Measurements from ENCODE around the gene TLCD2. TPM values are rescaled to one million over a fixed set of nuclear protein-coding genes. Genes with fewer than 3 reads are reported as not detected.
A peak's percentile ranks its signal among the peaks of the same experiment; 100 is the strongest.
"Not testable (repeated sequence)": the region's sequence is repeated elsewhere in the genome, so short reads cannot be mapped to it uniquely, and the experiment has no call there.

The TLCD2 gene
- total RNA-seq, 5 donors from 2014 or later (not counting 1 experiment from before 2014, with no cell fraction given), result 0.25 to 0.82 (median 0.59) TPM

GRCh38 chr17:1684378-1685189, 25.6 kb downstream of the TLCD2 start, which contains the start of gene PRPF8:
Gene PRPF8 (minus strand): TSS chr17:1684867. CDS start chr17:1684571, 296 bp downstream.
- Mint-ChIP-seq H3K27me3 (no peaks in the 10 kb centered on the region), H3K4me3 (peak within 1 kb of the TSS; percentile 97 to 99 (median 99)), H3K36me3 (peaks cover 45% of the 10 kb centered on the region), H3K27ac (peak within 1 kb of the TSS; percentile 100), H3K9me3 (no peaks in the 10 kb centered on the region), H3K4me1 (peaks cover 46 to 52% (median 49%) of the 10 kb centered on the region in 3 donors)
- H3K9me3 ChIP-seq, result no peaks in the 10 kb centered on the region
- ATAC-seq (replicated peaks in 1 of 4) (peak; percentile 98 to 99 (median 99)), DNase-seq (peak; percentile 94 to 99 (median 97))
- CTCF ChIA-PET, result interaction anchor here in 1 of 2 donors (0.6 to 1.4 kb wide), 4 partner anchors 22 to 331 kb away, joined by 4 to 7 read pairs (median 6); no protein-coding TSS in a partner anchor
- WGBS (ENCODE audit: insufficient coverage), result under 1% methylated on average over 71 of the region's 72 CpGs
- H3K4me3 ChIP-seq (ENCODE audit: control insufficient read depth in 1 of 2, extremely low read depth in 1 of 2, low read length in 1 of 2), result peak within 1 kb of the TSS; percentile 91 to 92
- peaks cover 6 to 40% of the 10 kb centered on the region in 2 donors for H3K36me3 ChIP-seq (ENCODE audit: control insufficient read depth in 2 of 2, extremely low read depth in 1 of 2, insufficient read depth in 1 of 2, low read length in 1 of 2)
- peaks cover 9 to 29% of the 10 kb centered on the region in 2 experiments for H3K4me1 ChIP-seq (ENCODE audit: control insufficient read depth in 1 of 2, extremely low read depth in 1 of 2, insufficient read depth in 2 of 2, low read length in 2 of 2)
- POLR2A ChIA-PET, result interaction anchor here in 1 of 2 donors (1.3 to 1.7 kb wide), 2 partner anchors 15 to 32 kb away, joined by 4 to 14 read pairs; no protein-coding TSS in a partner anchor
- no peaks in the 10 kb centered on the region for H3K27me3 ChIP-seq (replicated peaks in 1 of 2; ENCODE audit: control insufficient read depth in 2 of 2, extremely low read depth in 1 of 2, insufficient read depth in 2 of 2, low read length in 1 of 2)
- peak within 1 kb of the TSS; percentile 94 for H3K27ac ChIP-seq (ENCODE audit: low read length)

GRCh38 chr17:1683459-1683858, 26.7 kb downstream of the TLCD2 start:
- no peaks in the 10 kb centered on the region for H3K9me3 ChIP-seq
- 92% methylated on average over 2 of the region's 5 CpGs for WGBS (ENCODE audit: insufficient coverage)
- peak overlapping the region; percentile 94 for H3K27ac ChIP-seq (ENCODE audit: low read length)
- peak overlapping the region; percentile 100 for H3K27ac Mint-ChIP-seq
- peaks cover 46 to 54% (median 51%) of the 10 kb centered on the region in 3 donors for H3K4me1 Mint-ChIP-seq
- no peaks in the 10 kb centered on the region for H3K9me3 Mint-ChIP-seq
- H3K27me3 ChIP-seq (replicated peaks in 1 of 2; ENCODE audit: control insufficient read depth in 2 of 2, extremely low read depth in 1 of 2, insufficient read depth in 2 of 2, low read length in 1 of 2), result no peaks in the 10 kb centered on the region
- peaks cover 9 to 29% of the 10 kb centered on the region in 2 experiments for H3K4me1 ChIP-seq (ENCODE audit: control insufficient read depth in 1 of 2, extremely low read depth in 1 of 2, insufficient read depth in 2 of 2, low read length in 2 of 2)
- no peak for DNase-seq
- ATAC-seq (replicated peaks in 1 of 4), result no peak
- ChIA-PET CTCF (interaction anchor here in 1 of 2 donors (0.7 to 1.2 kb wide), 5 partner anchors 20 to 632 kb away, joined by 3 to 7 read pairs (median 3); no protein-coding TSS in a partner anchor), POLR2A (interaction anchor here (0.7 to 1.7 kb wide), 4 partner anchors 14 to 435 kb away, joined by 3 to 14 read pairs (median 4); no protein-coding TSS in a partner anchor)
- H3K27me3 Mint-ChIP-seq, result no peaks in the 10 kb centered on the region
- H3K36me3 ChIP-seq (ENCODE audit: control insufficient read depth in 2 of 2, extremely low read depth in 1 of 2, insufficient read depth in 1 of 2, low read length in 1 of 2), result peaks cover 13 to 51% of the 10 kb centered on the region in 2 donors
- peak overlapping the region; percentile 97 to 99 (median 99) for H3K4me3 Mint-ChIP-seq
- peaks cover 50% of the 10 kb centered on the region for H3K36me3 Mint-ChIP-seq
- peak overlapping the region; percentile 91 to 92 for H3K4me3 ChIP-seq (ENCODE audit: control insufficient read depth in 1 of 2, extremely low read depth in 1 of 2, low read length in 1 of 2)

GRCh38 chr17:1676401-1676800, 33.8 kb downstream of the TLCD2 start:
- Histone ChIP-seq H3K4me3 (ENCODE audit: control insufficient read depth in 1 of 2, extremely low read depth in 1 of 2, low read length in 1 of 2) (no peak overlapping the region), H3K27ac (ENCODE audit: low read length) (no peak overlapping the region), H3K4me1 (ENCODE audit: control insufficient read depth in 1 of 2, extremely low read depth in 1 of 2, insufficient read depth in 2 of 2, low read length in 2 of 2) (peaks cover 0 to 9% of the 10 kb centered on the region in 2 experiments), H3K27me3 (replicated peaks in 1 of 2; ENCODE audit: control insufficient read depth in 2 of 2, extremely low read depth in 1 of 2, insufficient read depth in 2 of 2, low read length in 1 of 2) (no peaks in the 10 kb centered on the region), H3K36me3 (ENCODE audit: control insufficient read depth in 2 of 2, extremely low read depth in 1 of 2, insufficient read depth in 1 of 2, low read length in 1 of 2) (peaks cover 24 to 96% of the 10 kb centered on the region in 2 donors), H3K9me3 (no peaks in the 10 kb centered on the region)
- peaks cover 25 to 32% (median 28%) of the 10 kb centered on the region in 3 donors for H3K4me1 Mint-ChIP-seq
- H3K27me3 Mint-ChIP-seq, result no peaks in the 10 kb centered on the region
- no peak for DNase-seq
- ChIA-PET POLR2A (no interaction called here), CTCF (interaction anchor here in 1 of 2 donors (0.6 kb wide), 1 partner anchor 23 kb away, joined by 3 read pairs; no protein-coding TSS in a partner anchor)
- no peak for ATAC-seq (replicated peaks in 1 of 4)
- 97% methylated on average over 13 of the region's 13 CpGs for WGBS (ENCODE audit: insufficient coverage)
- peaks cover 67% of the 10 kb centered on the region for H3K36me3 Mint-ChIP-seq
- H3K9me3 Mint-ChIP-seq, result no peaks in the 10 kb centered on the region
- H3K27ac Mint-ChIP-seq, result no peak overlapping the region
- H3K4me3 Mint-ChIP-seq, result no peak overlapping the region

GRCh38 chr17:1673041-1673785, 37.0 kb downstream of the TLCD2 start:
- Histone ChIP-seq H3K27ac (ENCODE audit: low read length) (peak overlapping the region; percentile 4), H3K4me3 (ENCODE audit: control insufficient read depth in 1 of 2, extremely low read depth in 1 of 2, low read length in 1 of 2) (no peak overlapping the region), H3K9me3 (no peaks in the 10 kb centered on the region), H3K36me3 (ENCODE audit: control insufficient read depth in 2 of 2, extremely low read depth in 1 of 2, insufficient read depth in 1 of 2, low read length in 1 of 2) (peaks cover 24 to 95% of the 10 kb centered on the region in 2 donors), H3K4me1 (ENCODE audit: control insufficient read depth in 1 of 2, extremely low read depth in 1 of 2, insufficient read depth in 2 of 2, low read length in 2 of 2) (peaks cover 0 to 9% of the 10 kb centered on the region in 2 experiments), H3K27me3 (replicated peaks in 1 of 2; ENCODE audit: control insufficient read depth in 2 of 2, extremely low read depth in 1 of 2, insufficient read depth in 2 of 2, low read length in 1 of 2) (no peaks in the 10 kb centered on the region)
- no peak overlapping the region for H3K4me3 Mint-ChIP-seq
- POLR2A ChIA-PET, result no interaction called here
- peak in 3 of 4 experiments; percentile 16 to 41 (median 22) for ATAC-seq (replicated peaks in 1 of 4)
- WGBS (ENCODE audit: insufficient coverage), result 82% methylated on average over 26 of the region's 26 CpGs
- H3K27me3 Mint-ChIP-seq, result no peaks in the 10 kb centered on the region
- H3K9me3 Mint-ChIP-seq, result no peaks in the 10 kb centered on the region
- DNase-seq, result peak in 9 of 35 experiments; percentile 3 to 31 (median 17)
- peaks cover 63% of the 10 kb centered on the region for H3K36me3 Mint-ChIP-seq
- CTCF ChIA-PET, result interaction anchor here (0.5 to 1.0 kb wide), 3 partner anchors 25 to 43 kb away, joined by 3 to 5 read pairs (median 3); no protein-coding TSS in a partner anchor
- H3K27ac Mint-ChIP-seq, result peak overlapping the region; percentile 45
- peaks cover 24 to 47% (median 35%) of the 10 kb centered on the region in 3 donors for H3K4me1 Mint-ChIP-seq

- DNase-seq; H3K9me3 ChIP-seq; H3K9me3 Mint-ChIP-seq; H3K27ac Mint-ChIP-seq; H3K27ac ChIP-seq (ENCODE audit: low read length); H3K4me3 ChIP-seq (ENCODE audit: control insufficient read depth in 1 of 2, extremely low read depth in 1 of 2, low read length in 1 of 2); H3K27me3 Mint-ChIP-seq; H3K4me1 ChIP-seq (ENCODE audit: control insufficient read depth in 1 of 2, extremely low read depth in 1 of 2, insufficient read depth in 2 of 2, low read length in 2 of 2); ATAC-seq (replicated peaks in 1 of 4); H3K27me3 ChIP-seq (replicated peaks in 1 of 2; ENCODE audit: control insufficient read depth in 2 of 2, extremely low read depth in 1 of 2, insufficient read depth in 2 of 2, low read length in 1 of 2); H3K4me3 Mint-ChIP-seq; POLR2A ChIA-PET: not testable (repeated sequence)
- no CpG with 5 or more reads among the region's 5 CpGs for WGBS (ENCODE audit: insufficient coverage)
- Mint-ChIP-seq H3K4me1 (peaks cover 6 to 22% (median 13%) of the 10 kb centered on the region in 3 donors), H3K36me3 (peaks cover 46% of the 10 kb centered on the region)
- peaks cover 9 to 76% of the 10 kb centered on the region in 2 donors for H3K36me3 ChIP-seq (ENCODE audit: control insufficient read depth in 2 of 2, extremely low read depth in 1 of 2, insufficient read depth in 1 of 2, low read length in 1 of 2)
- CTCF ChIA-PET, result interaction anchor here (0.7 kb wide), 2 partner anchors 15 to 36 kb away, joined by 7 to 14 read pairs; no protein-coding TSS in a partner anchor
These were observed 46.2 kb downstream of the TLCD2 start for GRCh38 chr17:1663934-1664333.

GRCh38 chr17:1661045-1661444, 49.1 kb downstream of the TLCD2 start:
- H3K36me3 Mint-ChIP-seq, result peaks cover 55% of the 10 kb centered on the region
- no peaks in the 10 kb centered on the region for H3K27me3 Mint-ChIP-seq
- no peaks in the 10 kb centered on the region for H3K27me3 ChIP-seq (replicated peaks in 1 of 2; ENCODE audit: control insufficient read depth in 2 of 2, extremely low read depth in 1 of 2, insufficient read depth in 2 of 2, low read length in 1 of 2)
- H3K27ac ChIP-seq (ENCODE audit: low read length), result no peak overlapping the region
- ChIA-PET CTCF (no interaction called here), POLR2A (no interaction called here)
- H3K4me1 ChIP-seq (ENCODE audit: control insufficient read depth in 1 of 2, extremely low read depth in 1 of 2, insufficient read depth in 2 of 2, low read length in 2 of 2), result no peaks in the 10 kb centered on the region
- peaks cover 15 to 78% of the 10 kb centered on the region in 2 donors for H3K36me3 ChIP-seq (ENCODE audit: control insufficient read depth in 2 of 2, extremely low read depth in 1 of 2, insufficient read depth in 1 of 2, low read length in 1 of 2)
- no peaks in the 10 kb centered on the region for H3K9me3 ChIP-seq
- ATAC-seq (replicated peaks in 1 of 4), result no peak
- 98% methylated on average over 12 of the region's 12 CpGs for WGBS (ENCODE audit: insufficient coverage)
- H3K4me3 Mint-ChIP-seq, result no peak overlapping the region
- no peaks in the 10 kb centered on the region for H3K9me3 Mint-ChIP-seq
- H3K27ac Mint-ChIP-seq, result no peak overlapping the region
- H3K4me1 Mint-ChIP-seq, result peaks cover 2 to 10% (median 6%) of the 10 kb centered on the region in 3 donors
- DNase-seq, result no peak
- no peak overlapping the region for H3K4me3 ChIP-seq (ENCODE audit: control insufficient read depth in 1 of 2, extremely low read depth in 1 of 2, low read length in 1 of 2)
